SU-DHL-6 (cell line): ENCODE data around the gene FYB1.

Experiments
- H2AFZ ChIP-seq: fragments of 200-600 bp; sonication (generic); 2 replicates; pipeline ENCODE4 v1.6.1; 2014; ENCODE audit warnings: low read depth, mild to moderate bottlenecking, moderate library complexity, mixed read lengths, antibody characterized with exemption, low read length; ENCODE audit not compliant: severe bottlenecking
- H3F3A ChIP-seq: fragments of 200-600 bp; shearing (Covaris generic); 2 replicates; pipeline ENCODE4 v1.6.0; 2016; ENCODE audit warnings: antibody characterized with exemption, mild to moderate bottlenecking; ENCODE audit not compliant: insufficient read depth
- H3K27ac ChIP-seq: fragments of 200-600 bp; sonication (generic); 2 replicates; pipeline ENCODE4 v1.5.1; 2016; ENCODE audit warnings: low read depth, mild to moderate bottlenecking, low read length, moderate library complexity, mixed read lengths
- H3K27me3 ChIP-seq: fragments of 200-600 bp; sonication (generic), shearing (Covaris generic); 2 replicates; pipeline ENCODE4 v1.6.0; 2014; ENCODE audit warnings: mild to moderate bottlenecking, low read length
- H3K36me3 ChIP-seq: fragments of 200-600 bp; sonication (generic); 2 replicates; pipeline ENCODE4 v1.6.1; 2014; ENCODE audit warnings: mild to moderate bottlenecking, low read length, mixed read lengths
- H3K4me2 ChIP-seq: fragments of 300-600, 200-600 bp; shearing (Covaris generic), sonication (generic); 2 replicates; pipeline ENCODE4 v1.6.0; 2014; ENCODE audit warnings: low read length, low read depth, mild to moderate bottlenecking; ENCODE audit not compliant: poor library complexity, severe bottlenecking
- H3K4me3 ChIP-seq: fragments of 200-600 bp; sonication (generic); 2 replicates; pipeline ENCODE4 v1.5.1; 2014; ENCODE audit warnings: antibody characterized with exemption, low read length, mild to moderate bottlenecking, mixed read lengths; ENCODE audit not compliant: insufficient read depth, poor library complexity, severe bottlenecking
- H3K79me2 ChIP-seq: fragments of 200-600 bp; sonication (generic); 2 replicates; pipeline ENCODE4 v1.6.1; 2014; ENCODE audit warnings: mild to moderate bottlenecking, low read length, moderate library complexity; ENCODE audit not compliant: insufficient read depth
- H3K9ac ChIP-seq: fragments of 200-600 bp; sonication (generic); 2 replicates; pipeline ENCODE4 v1.7.0; 2014; ENCODE audit warnings: mild to moderate bottlenecking, low read length
- H3K9me2 ChIP-seq: fragments of 200-600 bp; sonication (generic); replicated peaks from 2 replicates; pipeline ENCODE4 v1.6.1; 2014; ENCODE audit warnings: low read length; ENCODE audit not compliant: insufficient read depth
- H3K9me3 ChIP-seq: fragments of 200-600 bp; sonication (generic); 2 replicates; pipeline ENCODE4 v1.6.1; 2014; ENCODE audit warnings: low read length, mixed read lengths; ENCODE audit not compliant: insufficient read depth
- H4K20me1 ChIP-seq: fragments of 200-600 bp; sonication (generic); 2 replicates; pipeline ENCODE4 v1.6.1; 2014; ENCODE audit warnings: low read depth, mild to moderate bottlenecking, antibody characterized with exemption, low read length, moderate library complexity, mixed read lengths
- CTCF ChIP-seq: fragments of 200-600 bp; sonication (generic); IDR thresholded peaks from one replicate; pipeline ENCODE4 v1.5.1; 2017; ENCODE audit warnings: antibody characterized with exemption, mild to moderate bottlenecking, low read length, moderate library complexity; ENCODE audit not compliant: insufficient read depth, poor library complexity, severe bottlenecking
- EZH2phosphoT487 ChIP-seq: fragments of 200-600 bp; sonication (generic), shearing (Covaris generic); conservative IDR thresholded peaks from 2 replicates; pipeline ENCODE4 v1.6.1; 2018; ENCODE audit warnings: mild to moderate bottlenecking, antibody characterized with exemption, low read length, moderate library complexity, mixed read lengths

The FYB1 gene

DNA sequence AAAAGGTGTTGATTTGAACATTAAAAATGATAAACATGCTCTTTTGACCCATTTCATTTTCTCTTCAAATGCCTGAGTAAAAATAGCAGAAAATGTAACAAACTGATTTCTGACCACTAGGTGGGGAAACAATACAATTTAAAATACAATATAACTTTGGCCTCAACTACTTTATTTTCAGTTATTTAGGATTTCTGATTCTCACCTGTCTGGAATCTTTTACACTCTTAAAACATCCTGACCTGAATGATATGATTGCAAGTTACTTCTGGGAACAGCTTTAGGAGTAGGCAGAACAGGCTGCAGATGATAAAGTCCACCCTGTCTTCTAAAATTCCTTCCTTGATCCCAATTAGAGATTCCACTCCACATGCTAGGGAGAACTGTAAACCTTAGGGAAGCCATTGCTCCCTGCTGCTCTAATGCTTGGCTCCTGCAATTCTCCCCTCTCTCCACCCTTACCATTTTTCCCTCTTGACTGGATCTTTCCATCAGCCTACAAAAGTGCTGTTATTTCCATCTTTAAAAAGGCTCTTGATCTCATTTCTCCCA is 70.3 kb downstream of the FYB1 start:
- H3F3A ChIP-seq: no peaks in the 10 kb centered on the region
- H3K9me2 ChIP-seq: no peaks in the 10 kb centered on the region
- no peaks in the 10 kb centered on the region for H4K20me1 ChIP-seq
- no peak overlapping the region for H2AFZ ChIP-seq
- H3K4me3 ChIP-seq: no peak overlapping the region
- H3K27me3 ChIP-seq: no peaks in the 10 kb centered on the region
- no peaks in the 10 kb centered on the region for H3K79me2 ChIP-seq
- H3K36me3 ChIP-seq: no peaks in the 10 kb centered on the region
- H3K9ac ChIP-seq: no peak overlapping the region
- no peaks in the 10 kb centered on the region for H3K9me3 ChIP-seq
- no peak overlapping the region for H3K4me2 ChIP-seq
- no peak for TF ChIP-seq EZH2phosphoT487
- no peak for TF ChIP-seq CTCF
- H3K27ac ChIP-seq: no peak overlapping the region

- no peak overlapping the region for H3K4me3 ChIP-seq
- H3K9me2 ChIP-seq: no peaks in the 10 kb centered on the region
- no peak overlapping the region for H2AFZ ChIP-seq
- H3K36me3 ChIP-seq: no peaks in the 10 kb centered on the region
- no peaks in the 10 kb centered on the region for H4K20me1 ChIP-seq
- H3K4me2 ChIP-seq: no peak overlapping the region
- TF ChIP-seq CTCF (no peak), EZH2phosphoT487 (no peak)
- H3K27me3 ChIP-seq: no peaks in the 10 kb centered on the region
- no peaks in the 10 kb centered on the region for H3K79me2 ChIP-seq
- H3F3A ChIP-seq: no peaks in the 10 kb centered on the region
- H3K27ac ChIP-seq: no peak overlapping the region
- no peaks in the 10 kb centered on the region for H3K9me3 ChIP-seq
- H3K9ac ChIP-seq: no peak overlapping the region
These were observed 72.4 kb downstream of the FYB1 start for GRCh38 chr5:39146831-39147540.

DNA sequence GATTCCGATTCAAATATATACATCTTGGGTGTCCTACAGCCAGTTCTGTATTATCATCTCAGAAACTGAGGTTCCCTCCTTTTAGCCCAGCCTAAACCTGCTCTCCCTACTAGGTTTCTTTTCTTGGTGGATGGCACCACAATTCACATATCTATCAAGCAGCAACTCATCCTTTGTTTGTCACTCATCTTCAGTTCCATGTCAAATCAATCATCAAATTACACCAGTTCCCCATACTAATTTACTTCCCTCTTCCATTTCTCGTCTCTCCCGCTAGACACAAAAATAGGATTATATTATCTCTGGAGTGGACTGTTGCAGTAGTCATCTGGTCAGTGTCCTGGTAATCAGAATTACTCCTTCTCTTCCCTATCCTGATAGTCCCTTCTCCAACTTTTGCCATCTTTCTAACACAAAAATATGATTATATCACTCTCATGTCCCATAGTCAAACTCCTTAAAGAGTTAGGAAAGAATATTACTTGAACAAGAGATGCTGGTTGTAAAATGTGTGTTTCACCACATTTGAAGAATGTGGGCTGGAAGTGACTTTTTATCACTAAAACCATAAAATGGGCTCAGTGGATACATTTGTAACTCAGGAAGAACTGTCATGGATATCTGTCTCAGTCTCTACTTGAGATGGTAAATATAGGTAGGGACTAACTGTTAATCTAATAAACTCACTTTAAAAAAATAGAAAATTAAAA is 76.1 kb downstream of the FYB1 start:
- Histone ChIP-seq H3K9ac (no peak overlapping the region), H4K20me1 (no peaks in the 10 kb centered on the region), H3K27me3 (no peaks in the 10 kb centered on the region), H2AFZ (no peak overlapping the region), H3K4me3 (no peak overlapping the region), H3F3A (no peaks in the 10 kb centered on the region), H3K79me2 (no peaks in the 10 kb centered on the region), H3K4me2 (no peak overlapping the region), H3K9me2 (no peaks in the 10 kb centered on the region), H3K27ac (no peak overlapping the region), H3K9me3 (no peaks in the 10 kb centered on the region), H3K36me3 (no peaks in the 10 kb centered on the region)
- TF ChIP-seq CTCF (no peak), EZH2phosphoT487 (no peak)
